ENCODE results near the gene TTC7B.

TTC7B gene

DNA sequence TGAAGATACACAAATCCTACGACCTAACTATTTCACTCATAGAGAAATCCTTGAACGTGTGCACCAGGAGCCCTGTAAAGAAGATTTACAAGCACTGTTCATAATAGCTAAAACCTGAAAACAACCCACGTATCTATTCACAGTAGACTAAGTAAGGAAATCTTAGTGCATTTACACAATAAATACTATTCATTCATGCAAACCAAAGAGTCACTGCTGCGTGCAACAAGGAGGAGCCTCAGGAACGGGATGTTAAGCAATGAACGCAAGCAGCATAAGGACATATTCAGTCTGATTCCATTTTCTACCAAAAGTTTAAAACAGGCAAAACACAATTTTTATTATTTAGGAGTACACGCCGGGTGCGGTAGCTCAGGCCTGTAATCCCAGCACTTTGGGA is 176.6 kb downstream of the TTC7B start:
- no peaks in the 10 kb centered on the region for H3K9me3 ChIP-seq (ENCODE audit: control insufficient read depth in 5 of 5, low read length in 5 of 5)
- H3K36me3 ChIP-seq (ENCODE audit: control insufficient read depth in 5 of 5, insufficient read depth in 5 of 5, low read length in 5 of 5), result peaks cover 7 to 31% (median 14%) of the 10 kb centered on the region in 5 donors
- no peak overlapping the region for H3K9ac ChIP-seq (ENCODE audit: low read length in 5 of 5)
- H3K4me1 ChIP-seq (ENCODE audit: control insufficient read depth in 5 of 5, insufficient read depth in 5 of 5, low read length in 5 of 5), result peaks cover 0 to 4% (median 2%) of the 10 kb centered on the region in 5 donors
- H3K27me3 ChIP-seq (ENCODE audit: control insufficient read depth in 5 of 5, insufficient read depth in 4 of 5, low read length in 5 of 5), result no peaks in the 10 kb centered on the region
- H3K4me3 ChIP-seq (ENCODE audit: low read depth in 1 of 5, low read length in 5 of 5), result no peak overlapping the region
- no peak overlapping the region for H3K27ac ChIP-seq (ENCODE audit: low read depth, low read length)

DNA sequence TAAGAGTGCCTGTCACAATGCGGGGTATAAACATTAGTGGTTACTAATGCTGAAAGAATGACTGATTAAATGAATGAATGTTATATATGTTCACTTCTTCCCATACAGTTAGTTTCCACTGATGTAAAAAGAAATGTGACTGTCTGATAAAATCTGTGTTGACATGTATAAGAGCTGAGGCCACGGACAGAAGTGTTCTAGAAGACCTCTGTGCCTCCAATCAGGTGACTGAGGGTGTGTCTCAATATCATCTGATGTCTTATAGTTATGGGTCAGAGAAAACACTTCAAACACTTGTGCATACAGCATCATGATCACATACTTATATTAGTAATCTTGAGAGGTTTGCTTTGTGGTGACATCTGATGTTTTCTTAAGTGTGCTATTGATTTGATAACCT is 183.4 kb downstream of the TTC7B start:
- Histone ChIP-seq H3K36me3 (ENCODE audit: control insufficient read depth in 5 of 5, insufficient read depth in 5 of 5, low read length in 5 of 5) (peaks cover 0 to 4% (median 0%) of the 10 kb centered on the region in 5 donors), H3K4me1 (ENCODE audit: control insufficient read depth in 5 of 5, insufficient read depth in 5 of 5, low read length in 5 of 5) (peaks cover 3 to 25% (median 14%) of the 10 kb centered on the region in 5 donors), H3K4me3 (ENCODE audit: low read depth in 1 of 5, low read length in 5 of 5) (no peak overlapping the region), H3K9ac (ENCODE audit: low read length in 5 of 5) (no peak overlapping the region), H3K27me3 (ENCODE audit: control insufficient read depth in 5 of 5, insufficient read depth in 4 of 5, low read length in 5 of 5) (no peaks in the 10 kb centered on the region), H3K9me3 (ENCODE audit: control insufficient read depth in 5 of 5, low read length in 5 of 5) (no peaks in the 10 kb centered on the region), H3K27ac (ENCODE audit: low read depth, low read length) (no peak overlapping the region)

DNA sequence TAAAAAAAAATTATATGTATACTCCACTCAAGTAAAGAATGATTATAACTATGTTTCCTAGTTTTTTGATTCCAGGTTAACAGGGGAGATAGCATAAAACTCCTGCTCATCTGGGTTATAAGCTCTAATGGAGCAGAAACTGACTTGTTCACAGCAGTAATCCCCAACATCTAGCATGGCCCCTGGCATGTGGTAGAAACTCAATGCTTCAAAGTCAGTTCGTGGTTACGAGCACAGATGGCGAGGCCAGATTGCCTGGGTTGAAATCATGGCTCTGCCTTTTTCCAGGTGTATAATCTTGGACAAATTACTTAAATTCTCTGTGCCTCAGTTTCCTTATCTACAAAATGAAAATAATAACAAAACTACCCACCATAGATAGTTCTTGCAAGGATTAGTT is 183.8 kb downstream of the TTC7B start:
- Histone ChIP-seq H3K9ac (ENCODE audit: low read length in 5 of 5) (no peak overlapping the region), H3K4me3 (ENCODE audit: low read depth in 1 of 5, low read length in 5 of 5) (no peak overlapping the region), H3K9me3 (ENCODE audit: control insufficient read depth in 5 of 5, low read length in 5 of 5) (no peaks in the 10 kb centered on the region), H3K36me3 (ENCODE audit: control insufficient read depth in 5 of 5, insufficient read depth in 5 of 5, low read length in 5 of 5) (peaks cover 0 to 4% (median under 1%) of the 10 kb centered on the region in 5 donors), H3K27me3 (ENCODE audit: control insufficient read depth in 5 of 5, insufficient read depth in 4 of 5, low read length in 5 of 5) (no peaks in the 10 kb centered on the region), H3K4me1 (ENCODE audit: control insufficient read depth in 5 of 5, insufficient read depth in 5 of 5, low read length in 5 of 5) (peaks cover 3 to 28% (median 14%) of the 10 kb centered on the region in 5 donors), H3K27ac (ENCODE audit: low read depth, low read length) (no peak overlapping the region)

DNA sequence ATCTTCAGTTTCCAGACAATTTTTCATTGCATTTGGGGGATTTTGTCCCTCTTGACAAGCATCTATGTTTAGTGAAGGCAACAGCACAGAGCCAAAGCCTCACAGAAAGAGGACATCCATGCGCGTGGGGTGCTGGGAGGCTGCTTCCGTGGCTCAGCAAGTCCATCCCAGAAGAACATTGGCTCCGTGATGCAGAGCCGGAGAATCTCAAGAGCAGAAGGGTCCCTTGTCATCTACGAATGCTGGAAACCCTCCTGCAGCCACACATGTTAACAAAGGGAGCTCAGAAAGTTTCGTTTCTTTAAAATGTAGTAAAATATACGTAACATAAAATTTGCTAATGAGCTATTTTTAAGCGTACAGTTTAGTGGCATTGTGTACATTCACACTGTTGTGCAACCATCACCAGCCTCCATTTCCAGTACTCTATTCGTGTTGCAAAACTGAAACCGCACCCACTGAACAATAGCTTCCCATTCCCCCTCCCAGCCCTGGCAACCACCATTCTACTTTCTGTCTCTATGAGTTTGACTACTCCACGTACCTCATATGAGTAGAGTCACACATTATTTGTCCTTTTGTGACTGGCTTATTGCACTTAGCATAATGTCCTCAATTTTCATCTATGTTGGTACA is 185.9 kb downstream of the TTC7B start:
- H3K9me3 ChIP-seq (ENCODE audit: control insufficient read depth in 5 of 5, low read length in 5 of 5), result no peaks in the 10 kb centered on the region
- H3K4me1 ChIP-seq (ENCODE audit: control insufficient read depth in 5 of 5, insufficient read depth in 5 of 5, low read length in 5 of 5), result peaks cover 3 to 28% (median 14%) of the 10 kb centered on the region in 5 donors
- H3K36me3 ChIP-seq (ENCODE audit: control insufficient read depth in 5 of 5, insufficient read depth in 5 of 5, low read length in 5 of 5), result peaks cover 0 to 5% (median 4%) of the 10 kb centered on the region in 5 donors
- H3K27ac ChIP-seq (ENCODE audit: low read depth, low read length), result no peak overlapping the region
- peak overlapping the region in 1 of 5 donors; percentile 18 for H3K4me3 ChIP-seq (ENCODE audit: low read depth in 1 of 5, low read length in 5 of 5)
- no peak overlapping the region for H3K9ac ChIP-seq (ENCODE audit: low read length in 5 of 5)
- H3K27me3 ChIP-seq (ENCODE audit: control insufficient read depth in 5 of 5, insufficient read depth in 4 of 5, low read length in 5 of 5), result no peaks in the 10 kb centered on the region

GRCh38 chr14:90629471-90629870 is 186.8 kb downstream of the TTC7B start:
- H3K9me3 ChIP-seq (ENCODE audit: control insufficient read depth in 5 of 5, low read length in 5 of 5), result no peaks in the 10 kb centered on the region
- H3K27me3 ChIP-seq (ENCODE audit: control insufficient read depth in 5 of 5, insufficient read depth in 4 of 5, low read length in 5 of 5), result no peaks in the 10 kb centered on the region
- H3K4me1 ChIP-seq (ENCODE audit: control insufficient read depth in 5 of 5, insufficient read depth in 5 of 5, low read length in 5 of 5), result peaks cover 3 to 33% (median 22%) of the 10 kb centered on the region in 5 donors
- H3K9ac ChIP-seq (ENCODE audit: low read length in 5 of 5), result no peak overlapping the region
- no peak overlapping the region for H3K4me3 ChIP-seq (ENCODE audit: low read depth in 1 of 5, low read length in 5 of 5)
- H3K36me3 ChIP-seq (ENCODE audit: control insufficient read depth in 5 of 5, insufficient read depth in 5 of 5, low read length in 5 of 5), result peaks cover 0 to 7% (median 4%) of the 10 kb centered on the region in 5 donors
- H3K27ac ChIP-seq (ENCODE audit: low read depth, low read length), result no peak overlapping the region

GRCh38 chr14:90628825-90629224 is 187.4 kb downstream of the TTC7B start:
- Histone ChIP-seq H3K9me3 (ENCODE audit: control insufficient read depth in 5 of 5, low read length in 5 of 5) (no peaks in the 10 kb centered on the region), H3K36me3 (ENCODE audit: control insufficient read depth in 5 of 5, insufficient read depth in 5 of 5, low read length in 5 of 5) (peaks cover 0 to 7% (median 4%) of the 10 kb centered on the region in 5 donors), H3K4me3 (ENCODE audit: low read depth in 1 of 5, low read length in 5 of 5) (no peak overlapping the region), H3K27me3 (ENCODE audit: control insufficient read depth in 5 of 5, insufficient read depth in 4 of 5, low read length in 5 of 5) (no peaks in the 10 kb centered on the region), H3K27ac (ENCODE audit: low read depth, low read length) (no peak overlapping the region), H3K9ac (ENCODE audit: low read length in 5 of 5) (peak overlapping the region in 1 of 5 donors; percentile 7), H3K4me1 (ENCODE audit: control insufficient read depth in 5 of 5, insufficient read depth in 5 of 5, low read length in 5 of 5) (peaks cover 3 to 37% (median 22%) of the 10 kb centered on the region in 5 donors)

DNA sequence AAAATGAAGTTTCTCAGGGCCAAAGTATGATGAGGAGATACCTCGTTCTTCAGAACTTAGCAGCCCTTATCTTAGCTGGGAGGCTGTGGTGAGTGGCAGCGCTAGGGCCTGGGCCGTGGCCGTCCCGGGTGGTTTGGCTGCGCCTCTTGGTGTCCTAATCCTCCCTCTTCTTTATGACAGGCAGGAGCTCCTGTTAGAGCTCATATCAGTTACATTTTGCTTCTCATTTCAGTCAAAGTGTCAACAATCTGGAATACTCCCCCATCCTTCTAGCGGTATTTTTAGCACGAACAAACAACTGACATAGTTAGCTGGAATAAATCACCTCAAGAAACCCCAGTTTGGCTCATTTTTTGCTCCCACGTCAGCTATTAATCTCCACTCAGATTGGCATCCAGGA is 188.8 kb downstream of the TTC7B start:
- Histone ChIP-seq H3K4me1 (ENCODE audit: control insufficient read depth in 5 of 5, insufficient read depth in 5 of 5, low read length in 5 of 5) (peaks cover 3 to 37% (median 22%) of the 10 kb centered on the region in 5 donors), H3K9me3 (ENCODE audit: control insufficient read depth in 5 of 5, low read length in 5 of 5) (no peaks in the 10 kb centered on the region), H3K27ac (ENCODE audit: low read depth, low read length) (no peak overlapping the region), H3K27me3 (ENCODE audit: control insufficient read depth in 5 of 5, insufficient read depth in 4 of 5, low read length in 5 of 5) (no peaks in the 10 kb centered on the region), H3K36me3 (ENCODE audit: control insufficient read depth in 5 of 5, insufficient read depth in 5 of 5, low read length in 5 of 5) (peaks cover 0 to 10% (median 4%) of the 10 kb centered on the region in 5 donors), H3K4me3 (ENCODE audit: low read depth in 1 of 5, low read length in 5 of 5) (no peak overlapping the region), H3K9ac (ENCODE audit: low read length in 5 of 5) (no peak overlapping the region)

- Histone ChIP-seq H3K36me3 (ENCODE audit: control insufficient read depth in 5 of 5, insufficient read depth in 5 of 5, low read length in 5 of 5) (peaks cover 0 to 11% (median 4%) of the 10 kb centered on the region in 5 donors), H3K4me1 (ENCODE audit: control insufficient read depth in 5 of 5, insufficient read depth in 5 of 5, low read length in 5 of 5) (peaks cover 3 to 37% (median 22%) of the 10 kb centered on the region in 5 donors), H3K9ac (ENCODE audit: low read length in 5 of 5) (no peak overlapping the region), H3K9me3 (ENCODE audit: control insufficient read depth in 5 of 5, low read length in 5 of 5) (no peaks in the 10 kb centered on the region), H3K4me3 (ENCODE audit: low read depth in 1 of 5, low read length in 5 of 5) (no peak overlapping the region), H3K27ac (ENCODE audit: low read depth, low read length) (no peak overlapping the region), H3K27me3 (ENCODE audit: control insufficient read depth in 5 of 5, insufficient read depth in 4 of 5, low read length in 5 of 5) (no peaks in the 10 kb centered on the region)
Observed at GRCh38 chr14:90626550-90626949, 189.7 kb downstream of the TTC7B start.

- Histone ChIP-seq H3K9me3 (ENCODE audit: control insufficient read depth in 5 of 5, low read length in 5 of 5) (no peaks in the 10 kb centered on the region), H3K36me3 (ENCODE audit: control insufficient read depth in 5 of 5, insufficient read depth in 5 of 5, low read length in 5 of 5) (peaks cover 0 to 16% (median 10%) of the 10 kb centered on the region in 5 donors), H3K27ac (ENCODE audit: low read depth, low read length) (no peak overlapping the region), H3K27me3 (ENCODE audit: control insufficient read depth in 5 of 5, insufficient read depth in 4 of 5, low read length in 5 of 5) (no peaks in the 10 kb centered on the region), H3K9ac (ENCODE audit: low read length in 5 of 5) (no peak overlapping the region), H3K4me3 (ENCODE audit: low read depth in 1 of 5, low read length in 5 of 5) (no peak overlapping the region), H3K4me1 (ENCODE audit: control insufficient read depth in 5 of 5, insufficient read depth in 5 of 5, low read length in 5 of 5) (peaks cover 3 to 37% (median 22%) of the 10 kb centered on the region in 5 donors)
Observed at GRCh38 chr14:90625445-90625844, 190.8 kb downstream of the TTC7B start.

- Histone ChIP-seq H3K27ac (ENCODE audit: low read depth, low read length) (no peak overlapping the region), H3K9me3 (ENCODE audit: control insufficient read depth in 5 of 5, low read length in 5 of 5) (no peaks in the 10 kb centered on the region), H3K4me1 (ENCODE audit: control insufficient read depth in 5 of 5, insufficient read depth in 5 of 5, low read length in 5 of 5) (peaks cover 3 to 31% (median 22%) of the 10 kb centered on the region in 5 donors), H3K27me3 (ENCODE audit: control insufficient read depth in 5 of 5, insufficient read depth in 4 of 5, low read length in 5 of 5) (no peaks in the 10 kb centered on the region), H3K9ac (ENCODE audit: low read length in 5 of 5) (no peak overlapping the region), H3K36me3 (ENCODE audit: control insufficient read depth in 5 of 5, insufficient read depth in 5 of 5, low read length in 5 of 5) (peaks cover 0 to 22% (median 14%) of the 10 kb centered on the region in 5 donors), H3K4me3 (ENCODE audit: low read depth in 1 of 5, low read length in 5 of 5) (no peak overlapping the region)
Observed at GRCh38 chr14:90624732-90625400, 191.4 kb downstream of the TTC7B start.
